NT2/D1 (cell line): ENCODE results near the gene ERCC8.
A peak's percentile ranks its signal among the peaks of the same experiment; 100 is the strongest.
"Not testable (repeated sequence)": the region's sequence is repeated elsewhere in the genome, so short reads cannot be mapped to it uniquely, and the experiment has no call there.

ENCODE experiments used
- DNase-seq: peaks from one replicate; pipeline ENCODE4 v3.0.0-alpha.2; 2011; ENCODE audit warnings: low read depth, low spot score
- H3K27me3 ChIP-seq: 2 replicates; pipeline ENCODE4 v1.6.0; 2011; ENCODE audit warnings: mild to moderate bottlenecking; ENCODE audit not compliant: insufficient read length, insufficient read depth
- H3K36me3 ChIP-seq: 2 replicates; pipeline ENCODE4 v1.6.1; 2011; ENCODE audit warnings: mild to moderate bottlenecking, low read length, mixed read lengths; ENCODE audit not compliant: insufficient read depth, insufficient read length
- H3K4me1 ChIP-seq: 2 replicates; pipeline ENCODE4 v1.5.1; 2011; ENCODE audit not compliant: insufficient read depth, insufficient read length
- H3K4me3 ChIP-seq: 2 replicates; pipeline ENCODE4 v1.5.1; 2011; ENCODE audit warnings: low read depth; ENCODE audit not compliant: insufficient read length
- H3K9ac ChIP-seq: 2 replicates; pipeline ENCODE4 v1.6.0; 2011; ENCODE audit warnings: low read depth; ENCODE audit not compliant: insufficient read length
- H3K9me3 ChIP-seq: 2 replicates; pipeline ENCODE4 v1.5.1; 2011; ENCODE audit warnings: mild to moderate bottlenecking, low read length; ENCODE audit not compliant: insufficient read depth
- SUZ12 ChIP-seq: IDR thresholded peaks from 2 replicates; pipeline ENCODE4 v1.6.1; 2011; ENCODE audit not compliant: insufficient read length, insufficient read depth; ENCODE audit errors: extremely low read depth
- YY1 ChIP-seq: IDR thresholded peaks from 2 replicates; pipeline ENCODE4 v1.6.1; 2011; ENCODE audit not compliant: insufficient read length, insufficient read depth
- ZNF274 ChIP-seq: IDR thresholded peaks from 2 replicates; pipeline ENCODE4 v1.6.1; 2011; ENCODE audit warnings: mild to moderate bottlenecking, low read depth, low read length

ERCC8 gene, protein sequence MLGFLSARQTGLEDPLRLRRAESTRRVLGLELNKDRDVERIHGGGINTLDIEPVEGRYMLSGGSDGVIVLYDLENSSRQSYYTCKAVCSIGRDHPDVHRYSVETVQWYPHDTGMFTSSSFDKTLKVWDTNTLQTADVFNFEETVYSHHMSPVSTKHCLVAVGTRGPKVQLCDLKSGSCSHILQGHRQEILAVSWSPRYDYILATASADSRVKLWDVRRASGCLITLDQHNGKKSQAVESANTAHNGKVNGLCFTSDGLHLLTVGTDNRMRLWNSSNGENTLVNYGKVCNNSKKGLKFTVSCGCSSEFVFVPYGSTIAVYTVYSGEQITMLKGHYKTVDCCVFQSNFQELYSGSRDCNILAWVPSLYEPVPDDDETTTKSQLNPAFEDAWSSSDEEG

DNA sequence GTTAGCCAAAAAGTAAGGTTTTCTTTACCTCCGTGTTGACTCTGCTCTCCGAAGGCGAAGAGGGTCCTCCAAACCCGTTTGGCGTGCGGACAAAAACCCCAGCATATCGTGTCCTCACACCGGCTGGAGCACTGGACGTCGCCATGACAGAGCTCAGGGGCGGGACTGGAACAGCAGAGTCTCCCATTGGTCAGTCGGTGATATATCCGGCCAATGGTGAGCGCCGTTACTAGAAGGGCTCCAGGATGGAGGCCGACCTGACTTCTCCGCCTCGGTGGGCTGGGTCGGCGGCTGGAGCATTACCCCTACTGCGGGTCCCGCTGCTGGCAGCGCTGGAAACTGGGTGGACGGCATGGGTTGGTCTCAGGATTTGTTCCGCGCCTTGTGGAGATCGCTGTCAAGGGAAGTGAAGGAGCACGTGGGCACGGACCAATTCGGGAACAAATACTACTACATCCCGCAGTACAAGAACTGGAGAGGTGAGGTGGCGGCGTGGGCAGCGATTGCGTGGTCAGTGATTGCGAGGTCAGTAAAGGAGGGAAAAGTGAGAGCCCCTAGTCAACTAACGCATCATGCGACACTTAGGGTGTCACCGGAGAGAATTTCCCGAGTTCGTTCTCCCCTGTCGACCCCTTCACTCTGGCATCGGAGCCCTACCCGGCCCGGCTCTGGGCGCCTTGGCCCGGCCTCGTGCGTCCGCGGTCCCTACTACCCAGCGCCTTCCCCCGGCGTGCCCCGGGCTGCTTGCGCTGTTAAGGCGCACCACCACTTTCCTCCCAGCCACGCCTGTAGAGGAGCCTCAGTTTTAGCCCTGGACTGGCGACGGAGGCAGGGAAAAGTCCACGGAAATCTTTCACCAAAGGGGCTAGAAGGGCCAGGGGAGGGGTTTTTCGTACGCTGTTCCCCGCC is at the start of gene ERCC8, which contains the start of gene NDUFAF2:
Gene ERCC8, minus strand, starts transcription at position 167 of the 909 bp plus-strand sequence. Its CDS starts 62 bp downstream, at position 105.
Gene NDUFAF2, plus strand, starts transcription at position 302 of the 909 bp plus-strand sequence. Its CDS starts 51 bp downstream, at position 353.
- Histone ChIP-seq H3K9me3 (no peaks in the 10 kb centered on the region), H3K9ac (peak within 1 kb of the TSS; percentile 84), H3K36me3 (peaks cover 5% of the 10 kb centered on the region), H3K4me1 (no peaks in the 10 kb centered on the region), H3K4me3 (peak within 1 kb of the TSS; percentile 78), H3K27me3 (peaks cover 6% of the 10 kb centered on the region)
- TF ChIP-seq ZNF274 (no peak), YY1 (peak; percentile 74)
- DNase-seq: peak; percentile 74

DNA sequence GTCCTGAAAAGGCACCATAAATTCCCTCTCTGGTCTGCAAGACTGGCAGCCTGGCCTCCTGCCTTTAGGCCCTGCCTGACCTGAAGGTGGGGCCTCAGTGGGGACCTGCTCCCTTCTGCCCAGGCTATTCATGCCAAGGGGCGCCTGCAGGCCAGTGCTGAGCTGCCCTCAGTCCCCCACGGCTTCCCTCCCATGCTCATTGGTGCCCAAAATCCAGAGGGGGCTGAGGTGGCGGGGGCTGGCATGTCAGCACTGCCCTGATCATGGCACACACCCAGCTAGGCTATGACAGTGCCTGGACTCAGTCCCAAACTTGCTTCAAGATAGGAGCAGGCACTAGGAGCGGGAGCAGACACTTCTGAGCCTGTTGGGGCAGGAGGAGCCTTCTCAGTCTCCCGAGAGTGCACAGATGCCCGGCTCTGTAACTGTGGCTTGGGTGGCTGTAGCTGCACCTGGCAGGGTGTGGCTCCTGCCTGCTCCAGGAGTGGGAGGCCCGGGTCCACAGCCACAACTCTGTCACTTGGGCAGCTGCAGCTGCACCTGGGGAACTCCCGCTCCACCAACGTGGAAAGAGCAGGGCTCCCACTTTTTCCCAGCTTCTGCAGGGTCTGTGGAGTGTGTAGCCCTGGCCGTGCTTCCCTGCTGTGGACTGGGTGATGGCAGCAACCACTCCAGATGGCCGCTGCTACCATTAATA is 49.2 kb upstream of the ERCC8 start:
- Histone ChIP-seq H3K9ac (no peak overlapping the region), H3K9me3 (peaks cover 18% of the 10 kb centered on the region; the same call in 1 of the 2 replicates), H3K4me3 (no peak overlapping the region), H3K4me1 (no peaks in the 10 kb centered on the region), H3K36me3 (peaks cover 5% of the 10 kb centered on the region), H3K27me3 (no peaks in the 10 kb centered on the region)
- TF ChIP-seq SUZ12 (no peak), YY1 (no peak), ZNF274 (no peak)
- DNase-seq: no peak

DNA sequence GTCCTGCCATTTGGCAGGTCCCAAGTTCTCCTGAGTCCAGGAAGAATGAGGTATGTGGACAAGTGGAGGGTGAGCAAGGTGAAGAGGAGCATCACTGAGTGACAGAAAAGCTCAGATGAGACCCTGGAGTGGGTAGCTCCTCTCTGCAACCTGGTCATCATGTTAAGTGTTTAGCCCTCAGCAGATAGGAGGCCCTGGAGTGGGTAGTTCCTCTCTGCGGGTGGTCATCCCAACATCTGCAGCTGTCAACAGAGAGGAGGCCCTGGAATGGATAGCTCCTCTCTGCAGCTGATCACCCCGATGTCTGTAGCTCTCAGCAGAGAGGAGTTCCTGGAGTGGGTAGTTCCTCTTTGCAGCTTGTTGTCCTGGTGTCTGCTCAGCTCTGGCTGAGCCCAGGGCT is 48.6 kb upstream of the ERCC8 start:
- Histone ChIP-seq H3K27me3 (no peaks in the 10 kb centered on the region), H3K4me3 (no peak overlapping the region), H3K36me3 (peaks cover 5% of the 10 kb centered on the region), H3K9ac (no peak overlapping the region), H3K9me3 (peaks cover 18% of the 10 kb centered on the region; the same call in 1 of the 2 replicates), H3K4me1 (no peaks in the 10 kb centered on the region)
- DNase-seq: no peak
- TF ChIP-seq YY1: no peak

DNA sequence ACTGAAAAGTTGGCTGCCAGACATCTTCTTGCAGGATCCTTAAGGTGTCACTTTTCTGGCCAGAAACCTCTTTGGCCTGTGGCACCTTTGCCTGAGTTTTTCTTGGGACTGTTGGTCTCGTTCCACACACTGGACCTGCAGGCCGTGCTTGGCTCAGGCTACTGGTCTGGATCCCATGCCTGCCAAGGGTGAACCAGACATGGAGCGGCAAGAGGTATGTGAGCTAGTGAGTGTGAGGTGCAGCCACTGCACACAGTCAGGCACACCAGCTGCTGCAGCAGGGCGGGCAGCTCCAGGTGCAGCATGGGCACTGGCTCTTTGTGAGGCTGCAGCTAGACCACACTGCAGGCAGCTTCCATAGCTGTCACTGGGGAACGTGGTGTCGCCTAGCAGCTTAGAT is 48.0 kb upstream of the ERCC8 start:
- Histone ChIP-seq H3K9me3 (peaks cover 18% of the 10 kb centered on the region; the same call in 1 of the 2 replicates), H3K4me3 (no peak overlapping the region), H3K36me3 (peaks cover 5% of the 10 kb centered on the region), H3K9ac (no peak overlapping the region), H3K4me1 (no peaks in the 10 kb centered on the region), H3K27me3 (no peaks in the 10 kb centered on the region)
- TF ChIP-seq YY1 (no peak), SUZ12 (no peak), ZNF274 (no peak)
- DNase-seq: no peak

DNA sequence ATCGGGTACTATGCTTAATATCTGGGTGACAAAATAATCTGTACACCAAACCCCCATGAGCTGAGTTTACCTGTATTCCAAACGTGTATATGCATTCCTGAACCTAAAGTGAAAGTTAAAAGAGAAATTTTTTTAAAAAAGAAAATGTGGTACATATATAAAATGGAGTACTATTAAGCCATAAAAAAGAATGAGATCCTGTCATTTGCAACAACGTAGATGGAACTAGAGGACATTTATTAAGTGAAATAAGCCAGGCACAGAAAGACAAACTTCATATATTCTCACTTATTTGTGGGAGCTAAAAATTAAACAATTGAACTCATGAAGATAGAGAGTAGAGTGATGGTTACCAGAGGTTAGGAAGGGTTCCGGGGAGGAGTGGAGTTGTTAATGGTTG is 44.9 kb upstream of the ERCC8 start:
- DNase-seq: no peak
- Histone ChIP-seq H3K4me1 (no peaks in the 10 kb centered on the region), H3K4me3 (no peak overlapping the region), H3K27me3 (no peaks in the 10 kb centered on the region), H3K36me3 (peaks cover 5% of the 10 kb centered on the region), H3K9me3 (peaks cover 18% of the 10 kb centered on the region; the same call in 1 of the 2 replicates), H3K9ac (no peak overlapping the region)
- TF ChIP-seq ZNF274: no peak
- no peak for TF ChIP-seq SUZ12
- no peak for TF ChIP-seq YY1

DNA sequence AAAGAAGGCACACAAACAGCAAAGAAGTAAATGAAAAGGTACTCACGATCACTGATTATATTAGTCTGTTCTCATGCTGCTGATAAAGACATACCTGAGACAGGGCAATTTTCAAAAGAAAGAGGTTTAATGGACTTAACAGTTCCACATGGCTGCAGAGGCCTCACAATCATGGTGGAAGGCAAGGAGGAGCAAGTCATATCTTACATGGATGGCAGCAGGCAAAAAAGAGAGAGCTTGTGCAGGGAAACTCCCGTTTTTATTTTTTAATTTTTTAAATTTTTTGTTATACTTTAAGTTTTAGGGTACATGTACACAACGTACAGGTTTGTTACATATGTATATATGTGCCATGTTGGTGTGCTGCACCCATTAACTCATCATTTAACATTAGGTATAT is 37.3 kb upstream of the ERCC8 start:
- not testable (repeated sequence) for DNase-seq, H3K9me3 ChIP-seq, H3K9ac ChIP-seq, H3K4me3 ChIP-seq, H3K4me1 ChIP-seq, H3K27me3 ChIP-seq, H3K36me3 ChIP-seq

DNA sequence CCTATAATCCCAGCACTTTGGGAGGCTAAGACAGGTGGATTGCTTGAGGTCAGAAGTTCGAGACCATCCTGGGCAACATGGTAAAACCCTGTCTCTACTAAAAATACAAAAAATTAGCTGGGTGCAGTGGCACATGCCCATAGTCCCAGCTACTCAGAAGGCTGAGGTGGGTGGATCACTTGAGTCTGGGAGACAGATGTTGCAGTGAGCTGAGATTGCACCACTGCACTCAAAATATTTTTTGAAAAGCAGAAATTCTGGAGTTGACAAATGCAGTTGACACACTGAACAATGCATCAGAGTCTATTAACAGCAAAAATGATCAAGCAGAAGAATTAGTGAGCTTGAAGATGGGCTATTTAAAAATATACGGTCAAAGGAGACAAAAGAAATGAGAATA is 35.6 kb upstream of the ERCC8 start:
- no peaks in the 10 kb centered on the region for H3K27me3 ChIP-seq

More for the DNA sequence above, 35.6 kb upstream of the ERCC8 start:
- no peak for DNase-seq
- Histone ChIP-seq H3K4me1 (no peaks in the 10 kb centered on the region), H3K4me3 (no peak overlapping the region), H3K9ac (no peak overlapping the region), H3K9me3 (no peaks in the 10 kb centered on the region), H3K36me3 (no peaks in the 10 kb centered on the region)
- no peak for TF ChIP-seq ZNF274
- TF ChIP-seq SUZ12: no peak
- TF ChIP-seq YY1: no peak
